ENCODE measurements around the gene YWHAQ. TPM values are rescaled to one million over a fixed set of nuclear protein-coding genes. Genes with fewer than 3 reads are reported as not detected.

The YWHAQ gene
- total RNA-seq, 3 donors from 2014 or later = 204 to 256 (median 251) TPM

- Histone ChIP-seq H3K4me3 (no peak overlapping the region), H3K4me1 (ENCODE audit: low read depth) (no peaks in the 10 kb centered on the region), H3K36me3 (ENCODE audit: low read depth) (no peaks in the 10 kb centered on the region), H3K9me3 (no peaks in the 10 kb centered on the region)
- DNase-seq = no peak
- no peak for ATAC-seq
- TF ChIP-seq, protein P1, sequence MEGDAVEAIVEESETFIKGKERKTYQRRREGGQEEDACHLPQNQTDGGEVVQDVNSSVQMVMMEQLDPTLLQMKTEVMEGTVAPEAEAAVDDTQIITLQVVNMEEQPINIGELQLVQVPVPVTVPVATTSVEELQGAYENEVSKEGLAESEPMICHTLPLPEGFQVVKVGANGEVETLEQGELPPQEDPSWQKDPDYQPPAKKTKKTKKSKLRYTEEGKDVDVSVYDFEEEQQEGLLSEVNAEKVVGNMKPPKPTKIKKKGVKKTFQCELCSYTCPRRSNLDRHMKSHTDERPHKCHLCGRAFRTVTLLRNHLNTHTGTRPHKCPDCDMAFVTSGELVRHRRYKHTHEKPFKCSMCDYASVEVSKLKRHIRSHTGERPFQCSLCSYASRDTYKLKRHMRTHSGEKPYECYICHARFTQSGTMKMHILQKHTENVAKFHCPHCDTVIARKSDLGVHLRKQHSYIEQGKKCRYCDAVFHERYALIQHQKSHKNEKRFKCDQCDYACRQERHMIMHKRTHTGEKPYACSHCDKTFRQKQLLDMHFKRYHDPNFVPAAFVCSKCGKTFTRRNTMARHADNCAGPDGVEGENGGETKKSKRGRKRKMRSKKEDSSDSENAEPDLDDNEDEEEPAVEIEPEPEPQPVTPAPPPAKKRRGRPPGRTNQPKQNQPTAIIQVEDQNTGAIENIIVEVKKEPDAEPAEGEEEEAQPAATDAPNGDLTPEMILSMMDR (IDR thresholded peaks at IDR 0.05) = no peak
- intact Hi-C loops (cut with DNase I, micrococcal nuclease) = no loop called here
These were observed 44.2 kb upstream of the YWHAQ start for GRCh38 chr2:9674891-9675414.

GRCh38 chr2:9673914-9674481 lies 43.2 kb upstream of the YWHAQ start:
- H3K4me1 ChIP-seq (ENCODE audit: low read depth) = no peaks in the 10 kb centered on the region
- TF ChIP-seq, protein P1 (IDR thresholded peaks at IDR 0.05) = no peak
- ATAC-seq = no peak
- no peaks in the 10 kb centered on the region for H3K9me3 ChIP-seq
- H3K36me3 ChIP-seq (ENCODE audit: low read depth) = no peaks in the 10 kb centered on the region
- no peak for DNase-seq
- intact Hi-C loops (cut with DNase I, micrococcal nuclease) = no loop called here
- no peak overlapping the region for H3K4me3 ChIP-seq

DNA sequence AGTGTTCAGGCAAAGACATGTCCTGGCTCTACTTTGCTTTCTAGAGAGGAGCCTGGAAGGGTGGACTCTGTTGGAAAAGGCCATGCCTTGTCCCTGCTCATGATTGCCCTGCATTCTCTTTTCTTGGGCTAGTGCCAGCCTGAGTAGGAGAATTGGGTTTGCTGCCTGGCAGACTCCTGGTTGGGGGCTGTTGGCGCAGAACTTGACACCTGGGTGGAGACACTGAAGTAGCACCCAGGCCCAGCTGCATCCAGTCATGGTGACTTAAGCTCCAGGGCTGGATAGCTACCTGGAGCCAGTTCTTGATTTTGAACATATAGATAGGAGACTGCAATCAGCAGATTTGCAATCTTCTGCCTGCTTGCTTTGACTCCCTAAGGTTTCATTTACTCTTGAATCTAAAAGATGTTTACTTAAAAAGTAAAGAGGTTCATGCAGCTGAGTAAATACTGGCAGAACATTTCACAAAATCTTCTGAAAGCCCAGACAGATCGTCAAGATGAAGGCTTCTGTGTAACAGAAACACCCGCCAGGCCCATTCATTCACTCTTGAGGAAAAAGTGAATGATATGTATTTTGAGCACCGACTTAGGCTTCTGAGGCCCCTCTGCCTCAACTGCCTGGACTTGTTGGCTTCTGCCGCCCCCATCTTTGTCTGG lies 38.0 kb upstream of the YWHAQ start:
- no peaks in the 10 kb centered on the region for H3K36me3 ChIP-seq (ENCODE audit: low read depth)
- no peak for DNase-seq
- intact Hi-C loops (cut with DNase I, micrococcal nuclease) = no loop called here
- TF ChIP-seq, protein P1 (IDR thresholded peaks at IDR 0.05) = no peak
- no peak for ATAC-seq
- no peaks in the 10 kb centered on the region for H3K4me1 ChIP-seq (ENCODE audit: low read depth)
- no peaks in the 10 kb centered on the region for H3K9me3 ChIP-seq
- no peak overlapping the region for H3K4me3 ChIP-seq

- ATAC-seq (no peak), DNase-seq (no peak)
- Histone ChIP-seq H3K4me3 (no peak overlapping the region), H3K9me3 (no peaks in the 10 kb centered on the region), H3K36me3 (ENCODE audit: low read depth) (no peaks in the 10 kb centered on the region), H3K4me1 (ENCODE audit: low read depth) (no peaks in the 10 kb centered on the region)
- TF ChIP-seq, protein P1 (IDR thresholded peaks at IDR 0.05) = no peak
- intact Hi-C loops (cut with DNase I, micrococcal nuclease) = no loop called here
These were observed 37.0 kb upstream of the YWHAQ start for GRCh38 chr2:9667826-9668225.

GRCh38 chr2:9666306-9666705 lies 35.5 kb upstream of the YWHAQ start:
- no peaks in the 10 kb centered on the region for H3K4me1 ChIP-seq (ENCODE audit: low read depth)
- no peaks in the 10 kb centered on the region for H3K9me3 ChIP-seq
- no peaks in the 10 kb centered on the region for H3K36me3 ChIP-seq (ENCODE audit: low read depth)
- no peak for ATAC-seq
- intact Hi-C loops (cut with DNase I, micrococcal nuclease) = no loop called here
- TF ChIP-seq, protein P1 (IDR thresholded peaks at IDR 0.05) = no peak
- no peak overlapping the region for H3K4me3 ChIP-seq
- DNase-seq = no peak
